HG03039 (cell line): ENCODE measurements around the gene RAB26.

Experiments used
- ATAC-seq: cut with Tn5 transposase; IDR thresholded peaks from one replicate; pipeline ENCODE4 v1.9.1; 2021; ENCODE audit warnings: mild to moderate bottlenecking, moderate library complexity; ENCODE audit not compliant: unreplicated experiment

RAB26 gene

GRCh38 chr16:2157480-2158261, 9.2 kb downstream of the RAB26 start:
- ATAC-seq: no peak

- no peak for ATAC-seq
These were observed 9.8 kb downstream of the RAB26 start for GRCh38 chr16:2158262-2158638.

GRCh38 chr16:2159175-2159838, 10.9 kb downstream of the RAB26 start:
- ATAC-seq: no peak

GRCh38 chr16:2160915-2161551, 12.6 kb downstream of the RAB26 start:
- ATAC-seq: no peak

GRCh38 chr16:2161911-2162310, 13.5 kb downstream of the RAB26 start:
- ATAC-seq: no peak

- ATAC-seq: no peak
These were observed 14.3 kb downstream of the RAB26 start for GRCh38 chr16:2162676-2163118.

- ATAC-seq: no peak
These were observed 14.9 kb downstream of the RAB26 start for GRCh38 chr16:2163211-2163881.

- no peak for ATAC-seq
These were observed 17.4 kb downstream of the RAB26 start for GRCh38 chr16:2165861-2166260.

- ATAC-seq: no peak
These were observed 18.0 kb downstream of the RAB26 start for GRCh38 chr16:2166263-2167067.

- ATAC-seq: no peak
These were observed 18.7 kb downstream of the RAB26 start for GRCh38 chr16:2167068-2167638.

- ATAC-seq: no peak
These were observed 21.7 kb downstream of the RAB26 start for GRCh38 chr16:2170080-2170479.

GRCh38 chr16:2170587-2171435, 22.4 kb downstream of the RAB26 start:
- ATAC-seq: no peak

- no peak for ATAC-seq
These were observed 23.3 kb downstream of the RAB26 start for GRCh38 chr16:2171601-2172178.

GRCh38 chr16:2172688-2173335, 24.4 kb downstream of the RAB26 start:
- ATAC-seq: no peak

GRCh38 chr16:2173366-2173765, 24.9 kb downstream of the RAB26 start:
- no peak for ATAC-seq

GRCh38 chr16:2173916-2174315, 25.5 kb downstream of the RAB26 start:
- no peak for ATAC-seq

- no peak for ATAC-seq
These were observed 26.1 kb downstream of the RAB26 start for GRCh38 chr16:2174396-2175131.

GRCh38 chr16:2175454-2175853, 27.0 kb downstream of the RAB26 start:
- no peak for ATAC-seq
